HepG2 (cell line): ENCODE results near the gene MAPK8. TPM values are rescaled to one million over a fixed set of nuclear protein-coding genes. Genes with fewer than 3 reads are reported as not detected.

Source experiments
- FOSL1 ChIP-seq: sonication (generic); formaldehyde crosslinking; IDR thresholded peaks from 2 replicates; pipeline ENCODE4 v1.9.0; 2021; ENCODE audit warnings: missing genetic modification reagents, borderline replicate concordance
- FOXC1 ChIP-seq: sonication (generic); formaldehyde crosslinking; IDR thresholded peaks from 2 replicates; pipeline ENCODE4 v1.8.0; 2022; ENCODE audit warnings: mild to moderate bottlenecking, missing genetic modification reagents, borderline replicate concordance
- FOXK1 ChIP-seq: sonication (generic); formaldehyde crosslinking; IDR thresholded peaks from 2 replicates; pipeline ENCODE4 v1.4.0; 2020; ENCODE audit warnings: low read depth, missing genetic modification reagents, borderline replicate concordance
- HDAC1 ChIP-seq: sonication (generic); formaldehyde crosslinking; IDR thresholded peaks from 2 replicates; pipeline ENCODE4 v1.5.1; 2020; ENCODE audit warnings: mild to moderate bottlenecking, missing genetic modification reagents
- NFE2L1 ChIP-seq: sonication (generic); formaldehyde crosslinking; IDR thresholded peaks from 2 replicates; pipeline ENCODE4 v1.4.0; 2020; ENCODE audit warnings: missing genetic modification reagents, mild to moderate bottlenecking, borderline replicate concordance
- PHB2 ChIP-seq: fragments of 450-650 bp; IDR thresholded peaks from 2 replicates; pipeline ENCODE4 v1.6.1; 2018; ENCODE audit not compliant: partially characterized antibody
- SALL1 ChIP-seq: sonication (generic); formaldehyde crosslinking; IDR thresholded peaks from 2 replicates; pipeline ENCODE4 v1.8.0; 2022; ENCODE audit warnings: mild to moderate bottlenecking, missing genetic modification reagents
- SOX5 ChIP-seq: IDR thresholded peaks from 2 replicates; pipeline ENCODE4 v1.6.1; 2016; ENCODE audit warnings: borderline replicate concordance
- SP4 ChIP-seq: sonication (generic); formaldehyde crosslinking; IDR thresholded peaks from 2 replicates; pipeline ENCODE4 v1.8.1; 2023; ENCODE audit warnings: mild to moderate bottlenecking, missing genetic modification reagents
- TBX2 ChIP-seq: sonication (generic); formaldehyde crosslinking; IDR thresholded peaks from 2 replicates; pipeline ENCODE4 v1.5.0; 2020; ENCODE audit warnings: missing genetic modification reagents, mild to moderate bottlenecking, borderline replicate concordance
- ZFP62 ChIP-seq: sonication (generic); formaldehyde crosslinking; IDR thresholded peaks from 2 replicates; pipeline ENCODE4 v1.4.0; 2020; ENCODE audit warnings: missing genetic modification reagents
- ZNF207 ChIP-seq: fragments of 450-650 bp; IDR thresholded peaks from 2 replicates; pipeline ENCODE4 v1.6.1; 2016; ENCODE audit warnings: antibody characterized with exemption, borderline replicate concordance
- ZNF317 ChIP-seq: sonication (generic); formaldehyde crosslinking; IDR thresholded peaks from 2 replicates; pipeline ENCODE4 v1.5.0; 2020; ENCODE audit warnings: mild to moderate bottlenecking, missing genetic modification reagents
- ZNF34 ChIP-seq: sonication (generic); formaldehyde crosslinking; IDR thresholded peaks from 2 replicates; pipeline ENCODE4 v1.4.0; 2020; ENCODE audit warnings: mild to moderate bottlenecking, missing genetic modification reagents, borderline replicate concordance
- ZNF496 ChIP-seq: sonication (generic); formaldehyde crosslinking; IDR thresholded peaks from 2 replicates; pipeline ENCODE4 v1.8.1; 2023; ENCODE audit warnings: mild to moderate bottlenecking, moderate library complexity, missing genetic modification reagents; ENCODE audit not compliant: insufficient replicate concordance
- ZNF557 ChIP-seq: sonication (generic); formaldehyde crosslinking; IDR thresholded peaks from 2 replicates; pipeline ENCODE4 v1.4.0; 2020; ENCODE audit warnings: missing genetic modification reagents
- polyA plus RNA-seq, 8 experiments: library from polyadenylated mRNA; depleted of rRNA in 3 of 8; stranded (reverse) in 7 of 8; unstranded in 1 of 8; fragments of >200 nt; fragmentation: Illumina TruSeq in 4 of 8; extraction: Trizol in 4 of 8; gene quantifications; 2 replicates each; pipeline versions ENCODE4 v1.2.1 to v1.2.3, GENCODE V29; 2011 to 2016; ENCODE audit warnings: low read depth in 4 of 8, missing spikeins in 1 of 8, mixed read lengths in 1 of 8; ENCODE audit not compliant: insufficient read depth in 1 of 8
- total RNA-seq, 5 experiments: library from RNA; depleted of rRNA; stranded (reverse); fragments of >200 nt; fragmentation: Illumina TruSeq; extraction: Trizol; gene quantifications; 2 replicates each; pipeline ENCODE4 v1.2.3, GENCODE V29; 2016; ENCODE audit warnings: low read depth in 1 of 5
- TF ChIP-seq, protein P1 (sequence below): sonication (generic); formaldehyde crosslinking; IDR thresholded peaks from 2 replicates; pipeline ENCODE4 v1.4.0; 2020; ENCODE audit warnings: mild to moderate bottlenecking, missing genetic modification reagents
- TF ChIP-seq, protein P2 (sequence below): sonication (generic); formaldehyde crosslinking; IDR thresholded peaks from 2 replicates; pipeline ENCODE4 v1.4.0; 2020; ENCODE audit warnings: mild to moderate bottlenecking, missing genetic modification reagents
- TF ChIP-seq, protein P3 (sequence below): sonication (generic); formaldehyde crosslinking; IDR thresholded peaks from 2 replicates; pipeline ENCODE4 v1.4.0; 2020; ENCODE audit warnings: missing genetic modification reagents
- TF ChIP-seq, protein P4 (sequence below): sonication (generic); formaldehyde crosslinking; IDR thresholded peaks from 2 replicates; pipeline ENCODE4 v1.4.0; 2020; ENCODE audit warnings: mild to moderate bottlenecking, missing genetic modification reagents

MAPK8 gene
- total and polyA plus RNA-seq, 2 of the 13 experiments (the other 11 are each of a cell fraction or from before 2014, with no cell fraction given): 41.6 to 47.3 TPM

DNA sequence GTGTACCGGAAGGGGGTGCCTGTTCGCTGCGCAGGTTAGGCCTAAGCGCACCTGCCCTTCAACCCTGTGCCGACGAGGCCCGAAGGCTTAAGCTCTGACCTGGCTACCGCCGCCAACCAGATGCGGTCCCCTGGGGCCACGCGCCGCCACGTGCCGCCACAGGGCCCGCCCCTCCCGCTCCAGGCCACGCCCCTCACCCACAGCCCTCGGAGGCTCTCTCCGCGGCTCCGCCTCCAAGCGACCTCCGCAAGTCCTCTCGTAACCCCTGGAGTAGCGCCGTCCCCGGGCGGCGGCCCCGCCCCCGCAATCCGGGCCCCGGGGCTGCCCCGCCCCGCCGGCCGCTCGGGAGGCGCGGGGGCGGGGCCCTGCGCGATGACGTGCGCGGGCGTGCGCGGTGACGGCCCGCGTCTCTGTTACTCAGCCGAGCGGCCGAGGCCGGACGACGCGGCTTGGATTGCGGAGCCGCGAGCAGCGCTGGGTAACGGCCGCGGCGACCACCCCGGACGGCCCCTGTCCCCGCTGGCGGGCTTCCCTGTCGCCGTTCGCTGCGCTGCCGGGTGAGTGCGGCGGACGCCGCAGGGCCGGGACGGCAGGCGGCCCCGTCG lies at the start of gene MAPK8 (continued):
- peak; percentile 43; the same call in 1 of the 2 replicates for TF ChIP-seq HDAC1 (CRISPR knock-in tag)
- TF ChIP-seq ZNF496 (CRISPR knock-in tag): no peak
- TF ChIP-seq ZFP62 (CRISPR knock-in tag): no peak
- peak; percentile 40; the same call in 1 of the 2 replicates for TF ChIP-seq SOX5
- TF ChIP-seq ZNF207: no peak
- TF ChIP-seq NFE2L1 (CRISPR knock-in tag): no peak
- TF ChIP-seq ZNF317: peak; percentile 82
- TF ChIP-seq ZNF34 (CRISPR knock-in tag): no peak
- TF ChIP-seq PHB2: no peak
- TF ChIP-seq ZNF557: peak; percentile 92; the same call in 1 of the 2 replicates
- TF ChIP-seq, protein P1, sequence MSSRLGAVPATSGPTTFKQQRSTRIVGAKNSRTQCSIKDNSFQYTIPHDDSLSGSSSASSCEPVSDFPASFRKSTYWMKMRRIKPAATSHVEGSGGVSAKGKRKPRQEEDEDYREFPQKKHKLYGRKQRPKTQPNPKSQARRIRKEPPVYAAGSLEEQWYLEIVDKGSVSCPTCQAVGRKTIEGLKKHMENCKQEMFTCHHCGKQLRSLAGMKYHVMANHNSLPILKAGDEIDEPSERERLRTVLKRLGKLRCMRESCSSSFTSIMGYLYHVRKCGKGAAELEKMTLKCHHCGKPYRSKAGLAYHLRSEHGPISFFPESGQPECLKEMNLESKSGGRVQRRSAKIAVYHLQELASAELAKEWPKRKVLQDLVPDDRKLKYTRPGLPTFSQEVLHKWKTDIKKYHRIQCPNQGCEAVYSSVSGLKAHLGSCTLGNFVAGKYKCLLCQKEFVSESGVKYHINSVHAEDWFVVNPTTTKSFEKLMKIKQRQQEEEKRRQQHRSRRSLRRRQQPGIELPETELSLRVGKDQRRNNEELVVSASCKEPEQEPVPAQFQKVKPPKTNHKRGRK (CRISPR knock-in tag): no peak
- no peak for TF ChIP-seq FOXK1 (CRISPR knock-in tag)
- TF ChIP-seq, protein P2, sequence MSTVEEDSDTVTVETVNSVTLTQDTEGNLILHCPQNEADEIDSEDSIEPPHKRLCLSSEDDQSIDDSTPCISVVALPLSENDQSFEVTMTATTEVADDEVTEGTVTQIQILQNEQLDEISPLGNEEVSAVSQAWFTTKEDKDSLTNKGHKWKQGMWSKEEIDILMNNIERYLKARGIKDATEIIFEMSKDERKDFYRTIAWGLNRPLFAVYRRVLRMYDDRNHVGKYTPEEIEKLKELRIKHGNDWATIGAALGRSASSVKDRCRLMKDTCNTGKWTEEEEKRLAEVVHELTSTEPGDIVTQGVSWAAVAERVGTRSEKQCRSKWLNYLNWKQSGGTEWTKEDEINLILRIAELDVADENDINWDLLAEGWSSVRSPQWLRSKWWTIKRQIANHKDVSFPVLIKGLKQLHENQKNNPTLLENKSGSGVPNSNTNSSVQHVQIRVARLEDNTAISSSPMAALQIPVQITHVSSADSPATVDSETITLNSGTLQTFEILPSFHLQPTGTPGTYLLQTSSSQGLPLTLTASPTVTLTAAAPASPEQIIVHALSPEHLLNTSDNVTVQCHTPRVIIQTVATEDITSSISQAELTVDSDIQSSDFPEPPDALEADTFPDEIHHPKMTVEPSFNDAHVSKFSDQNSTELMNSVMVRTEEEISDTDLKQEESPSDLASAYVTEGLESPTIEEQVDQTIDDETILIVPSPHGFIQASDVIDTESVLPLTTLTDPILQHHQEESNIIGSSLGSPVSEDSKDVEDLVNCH (CRISPR knock-in tag): 0 out of 2 replicates have a peak, but pooled peaks have one; percentile 44
- TF ChIP-seq SP4: peak; percentile 89
- TF ChIP-seq, protein P3, sequence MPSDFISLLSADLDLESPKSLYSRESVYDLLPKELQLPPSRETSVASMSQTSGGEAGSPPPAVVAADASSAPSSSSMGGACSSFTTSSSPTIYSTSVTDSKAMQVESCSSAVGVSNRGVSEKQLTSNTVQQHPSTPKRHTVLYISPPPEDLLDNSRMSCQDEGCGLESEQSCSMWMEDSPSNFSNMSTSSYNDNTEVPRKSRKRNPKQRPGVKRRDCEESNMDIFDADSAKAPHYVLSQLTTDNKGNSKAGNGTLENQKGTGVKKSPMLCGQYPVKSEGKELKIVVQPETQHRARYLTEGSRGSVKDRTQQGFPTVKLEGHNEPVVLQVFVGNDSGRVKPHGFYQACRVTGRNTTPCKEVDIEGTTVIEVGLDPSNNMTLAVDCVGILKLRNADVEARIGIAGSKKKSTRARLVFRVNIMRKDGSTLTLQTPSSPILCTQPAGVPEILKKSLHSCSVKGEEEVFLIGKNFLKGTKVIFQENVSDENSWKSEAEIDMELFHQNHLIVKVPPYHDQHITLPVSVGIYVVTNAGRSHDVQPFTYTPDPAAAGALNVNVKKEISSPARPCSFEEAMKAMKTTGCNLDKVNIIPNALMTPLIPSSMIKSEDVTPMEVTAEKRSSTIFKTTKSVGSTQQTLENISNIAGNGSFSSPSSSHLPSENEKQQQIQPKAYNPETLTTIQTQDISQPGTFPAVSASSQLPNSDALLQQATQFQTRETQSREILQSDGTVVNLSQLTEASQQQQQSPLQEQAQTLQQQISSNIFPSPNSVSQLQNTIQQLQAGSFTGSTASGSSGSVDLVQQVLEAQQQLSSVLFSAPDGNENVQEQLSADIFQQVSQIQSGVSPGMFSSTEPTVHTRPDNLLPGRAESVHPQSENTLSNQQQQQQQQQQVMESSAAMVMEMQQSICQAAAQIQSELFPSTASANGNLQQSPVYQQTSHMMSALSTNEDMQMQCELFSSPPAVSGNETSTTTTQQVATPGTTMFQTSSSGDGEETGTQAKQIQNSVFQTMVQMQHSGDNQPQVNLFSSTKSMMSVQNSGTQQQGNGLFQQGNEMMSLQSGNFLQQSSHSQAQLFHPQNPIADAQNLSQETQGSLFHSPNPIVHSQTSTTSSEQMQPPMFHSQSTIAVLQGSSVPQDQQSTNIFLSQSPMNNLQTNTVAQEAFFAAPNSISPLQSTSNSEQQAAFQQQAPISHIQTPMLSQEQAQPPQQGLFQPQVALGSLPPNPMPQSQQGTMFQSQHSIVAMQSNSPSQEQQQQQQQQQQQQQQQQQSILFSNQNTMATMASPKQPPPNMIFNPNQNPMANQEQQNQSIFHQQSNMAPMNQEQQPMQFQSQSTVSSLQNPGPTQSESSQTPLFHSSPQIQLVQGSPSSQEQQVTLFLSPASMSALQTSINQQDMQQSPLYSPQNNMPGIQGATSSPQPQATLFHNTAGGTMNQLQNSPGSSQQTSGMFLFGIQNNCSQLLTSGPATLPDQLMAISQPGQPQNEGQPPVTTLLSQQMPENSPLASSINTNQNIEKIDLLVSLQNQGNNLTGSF (CRISPR knock-in tag): peak; percentile 90; the same call in 1 of the 2 replicates
- peak; percentile 98 for TF ChIP-seq FOXC1 (CRISPR knock-in tag)
- TF ChIP-seq FOSL1 (CRISPR knock-in tag): no peak
- peak; percentile 95 for TF ChIP-seq SALL1 (CRISPR knock-in tag)
- TF ChIP-seq, protein P4, sequence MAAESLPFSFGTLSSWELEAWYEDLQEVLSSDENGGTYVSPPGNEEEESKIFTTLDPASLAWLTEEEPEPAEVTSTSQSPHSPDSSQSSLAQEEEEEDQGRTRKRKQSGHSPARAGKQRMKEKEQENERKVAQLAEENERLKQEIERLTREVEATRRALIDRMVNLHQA (CRISPR knock-in tag): no peak
- peak; percentile 58 for TF ChIP-seq TBX2 (CRISPR knock-in tag)
